A673 (cell line): ENCODE data around the gene BSG.
A peak's percentile ranks its signal among the peaks of the same experiment; 100 is the strongest.

Experiments
- CTCF ChIP-seq: fragments of 300-800, 200-600 bp; sonication (generic); conservative IDR thresholded peaks from 2 replicates; pipeline ENCODE4 v1.5.1; 2017; ENCODE audit warnings: low read depth, mild to moderate bottlenecking, antibody characterized with exemption, low read length, moderate library complexity, mixed read lengths
- EZH2 ChIP-seq: fragments of 200-600 bp; sonication (generic); IDR thresholded peaks from 2 replicates; pipeline ENCODE4 v1.6.1; 2017; ENCODE audit warnings: borderline replicate concordance, low read depth, mild to moderate bottlenecking, mixed read lengths, antibody characterized with exemption, low read length; ENCODE audit not compliant: poor library complexity, severe bottlenecking

- TF ChIP-seq CTCF (peak; percentile 70), EZH2 (no peak)
Measured at GRCh38 chr19:532561-533363, 39.6 kb upstream of the BSG start.
